HG03060 (cell line): Measurements from ENCODE around the gene LSP1.

Experiments used
- ATAC-seq: cut with Tn5 transposase; IDR thresholded peaks from one replicate; pipeline ENCODE4 v1.9.1; 2021; ENCODE audit warnings: low read depth, moderate number of reproducible peaks; ENCODE audit not compliant: unreplicated experiment

The LSP1 gene

DNA sequence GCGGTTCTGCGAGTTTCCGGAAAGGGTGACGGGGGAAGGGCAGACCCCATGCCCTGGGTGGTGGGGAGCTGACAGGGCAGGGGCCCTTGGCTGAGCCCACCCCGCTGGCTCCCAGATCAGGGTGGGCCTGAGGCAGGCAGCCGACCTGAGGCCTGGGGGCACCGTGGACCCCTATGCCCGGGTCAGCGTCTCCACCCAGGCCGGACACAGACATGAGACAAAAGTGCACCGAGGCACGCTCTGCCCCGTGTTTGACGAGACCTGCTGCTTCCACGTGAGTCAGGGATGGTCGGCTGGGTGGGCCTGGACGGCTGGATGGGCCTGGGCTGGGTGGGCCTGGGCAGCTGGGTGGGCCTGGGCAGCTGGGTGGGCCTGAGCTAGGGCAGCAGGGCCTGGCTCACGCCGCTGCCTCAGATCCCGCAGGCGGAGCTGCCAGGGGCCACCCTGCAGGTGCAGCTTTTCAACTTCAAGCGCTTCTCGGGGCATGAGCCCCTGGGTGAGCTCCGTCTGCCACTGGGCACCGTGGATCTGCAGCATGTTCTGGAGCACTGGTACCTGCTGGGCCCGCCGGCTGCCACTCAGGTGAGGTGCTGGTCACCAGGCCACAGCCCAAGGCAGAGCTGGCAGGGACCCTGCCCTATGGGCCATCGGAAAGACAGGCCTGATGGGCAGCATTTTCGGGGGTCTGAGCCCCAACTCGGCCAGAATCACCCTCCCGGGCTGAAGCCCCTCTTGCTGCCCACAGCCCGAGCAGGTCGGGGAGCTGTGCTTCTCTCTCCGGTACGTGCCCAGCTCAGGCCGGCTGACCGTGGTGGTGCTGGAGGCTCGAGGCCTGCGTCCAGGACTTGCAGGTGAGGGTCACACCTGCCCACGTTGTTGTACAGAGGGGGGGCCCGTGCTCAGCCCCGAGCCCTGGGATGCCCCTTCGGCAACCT lies 16.6 kb upstream of the LSP1 start:
- ATAC-seq: no peak

DNA sequence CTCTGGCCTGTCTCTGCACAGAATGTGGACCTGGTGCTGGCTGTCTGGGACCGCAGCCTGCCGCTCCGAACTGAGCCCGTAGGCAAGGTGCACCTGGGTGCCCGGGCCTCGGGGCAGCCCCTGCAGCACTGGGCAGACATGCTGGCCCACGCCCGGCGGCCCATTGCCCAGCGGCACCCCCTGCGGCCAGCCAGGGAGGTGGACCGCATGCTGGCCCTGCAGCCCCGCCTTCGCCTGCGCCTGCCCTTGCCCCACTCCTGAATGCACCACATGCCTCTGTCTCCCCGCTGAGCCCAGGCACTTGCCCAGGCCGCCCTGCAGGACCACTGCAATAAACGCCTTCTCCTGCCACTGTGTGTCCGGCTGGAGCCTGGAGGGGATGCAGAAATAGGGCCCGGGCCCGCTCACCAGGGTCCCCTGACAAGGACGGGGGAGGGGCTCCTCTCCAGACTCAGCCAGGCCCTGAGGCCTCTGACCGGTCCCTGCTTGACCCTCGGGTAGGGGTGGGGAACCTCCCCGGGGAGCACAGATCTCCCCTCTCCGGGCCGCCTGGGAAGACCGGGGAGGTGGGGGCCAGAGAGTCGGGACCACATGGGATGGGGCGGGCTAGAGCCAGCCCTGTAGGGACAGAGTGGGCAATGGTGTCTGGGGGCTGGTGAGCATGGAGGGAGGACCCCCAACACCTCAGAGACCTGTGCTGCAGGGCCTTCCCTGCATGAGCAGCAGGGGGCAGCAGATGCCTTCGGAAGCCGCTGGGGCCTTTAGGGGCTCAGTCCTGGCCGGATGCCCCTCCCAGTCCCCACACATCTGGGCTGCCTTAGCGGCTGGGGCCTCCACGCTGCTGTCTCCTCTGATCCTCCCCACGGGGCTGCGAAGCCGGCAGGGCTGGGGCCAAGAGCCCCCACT lies 15.5 kb upstream of the LSP1 start:
- no peak for ATAC-seq

DNA sequence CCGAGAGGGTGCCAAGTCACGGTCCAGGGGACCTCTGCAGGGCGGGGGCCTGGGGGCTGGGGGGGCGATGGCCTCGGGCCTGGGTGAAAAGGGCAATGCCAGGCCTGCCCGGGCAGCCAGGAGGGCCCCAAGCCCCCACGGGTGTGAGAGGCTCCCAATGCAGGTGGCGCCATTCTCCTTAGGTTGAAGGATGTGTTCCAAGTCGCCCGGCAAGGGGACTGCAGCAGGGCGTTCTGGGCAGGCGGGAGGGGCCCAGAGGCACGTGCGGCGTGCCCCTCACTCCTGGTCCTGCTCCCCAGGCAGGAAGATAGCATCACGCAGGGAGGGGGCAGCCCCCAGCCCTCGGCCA lies 14.8 kb upstream of the LSP1 start:
- no peak for ATAC-seq

DNA sequence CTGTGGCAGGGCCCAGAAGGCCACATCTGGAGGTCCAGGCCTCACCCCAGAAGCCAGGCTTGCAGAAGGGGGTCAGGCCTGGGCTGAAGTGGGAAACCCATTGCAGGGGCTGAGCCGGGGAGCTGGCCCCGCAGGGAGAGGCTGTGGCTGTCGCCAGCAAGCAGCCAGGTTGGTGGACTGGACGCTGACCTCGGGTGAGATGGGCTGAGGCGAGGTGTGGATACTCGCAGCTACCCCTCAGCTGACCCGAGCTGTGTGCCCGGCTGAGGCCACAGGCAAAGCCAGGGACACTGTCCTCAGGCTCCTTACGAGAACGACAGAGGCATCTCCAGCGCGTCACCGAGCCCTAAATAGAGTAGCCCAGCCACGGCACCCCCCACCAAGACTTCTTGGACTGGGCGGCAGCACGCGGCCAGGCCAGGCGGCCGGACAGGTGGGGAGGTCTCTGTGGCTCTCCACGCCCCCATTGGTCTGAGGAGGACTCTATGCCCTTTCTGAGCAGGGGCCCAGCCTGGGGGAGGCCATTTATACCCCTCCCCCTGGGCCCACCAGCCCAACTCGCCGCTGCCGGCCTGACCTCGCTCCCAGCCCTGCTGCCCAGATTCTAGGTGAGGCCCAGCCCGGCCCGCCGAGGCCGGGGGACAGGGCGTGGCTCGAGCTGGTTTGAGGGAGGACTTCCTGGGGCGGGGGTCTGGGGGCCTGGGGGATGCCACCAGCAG lies 14.3 kb upstream of the LSP1 start, which contains the start of gene TNNI2:
Gene TNNI2 (plus strand): TSS at position 556 of the 719 bp plus-strand sequence. CDS start 716 bp downstream, outside the sequence.
- ATAC-seq: no peak

DNA sequence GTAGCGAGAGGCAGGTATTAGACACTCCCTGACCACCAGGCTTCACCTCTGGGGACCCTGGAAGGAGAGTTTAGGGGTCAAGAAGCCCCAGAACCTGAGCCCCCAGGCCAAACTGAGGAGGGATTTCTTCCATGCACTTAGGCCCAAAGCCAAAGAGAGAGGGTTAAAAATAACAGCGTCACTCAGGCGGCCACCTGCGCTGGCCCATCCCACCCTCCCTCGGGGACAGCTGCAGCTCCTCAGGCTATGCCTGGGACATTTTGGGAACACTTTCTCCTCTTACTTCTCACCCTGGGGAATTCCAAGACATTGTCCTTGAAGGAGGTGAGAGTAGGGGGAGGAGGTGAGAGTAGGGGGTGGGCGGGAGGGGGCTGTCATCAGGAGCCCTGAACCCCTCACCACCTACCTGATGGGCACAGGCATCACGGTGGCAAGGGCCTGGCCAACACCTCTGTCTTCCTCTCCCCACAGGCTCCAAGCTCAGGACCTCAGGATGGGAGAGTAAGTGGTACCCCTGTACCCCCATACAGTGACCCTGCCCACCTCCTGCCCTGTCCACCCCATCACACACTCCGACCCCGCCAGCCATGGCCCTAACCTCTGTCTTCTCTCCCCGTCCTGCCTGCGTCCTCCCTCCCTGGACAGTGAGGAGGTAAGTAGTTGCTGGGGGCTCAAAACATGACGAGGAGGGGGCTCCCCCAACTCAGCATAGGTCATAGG lies 13.5 kb upstream of the LSP1 start:
- no peak for ATAC-seq

DNA sequence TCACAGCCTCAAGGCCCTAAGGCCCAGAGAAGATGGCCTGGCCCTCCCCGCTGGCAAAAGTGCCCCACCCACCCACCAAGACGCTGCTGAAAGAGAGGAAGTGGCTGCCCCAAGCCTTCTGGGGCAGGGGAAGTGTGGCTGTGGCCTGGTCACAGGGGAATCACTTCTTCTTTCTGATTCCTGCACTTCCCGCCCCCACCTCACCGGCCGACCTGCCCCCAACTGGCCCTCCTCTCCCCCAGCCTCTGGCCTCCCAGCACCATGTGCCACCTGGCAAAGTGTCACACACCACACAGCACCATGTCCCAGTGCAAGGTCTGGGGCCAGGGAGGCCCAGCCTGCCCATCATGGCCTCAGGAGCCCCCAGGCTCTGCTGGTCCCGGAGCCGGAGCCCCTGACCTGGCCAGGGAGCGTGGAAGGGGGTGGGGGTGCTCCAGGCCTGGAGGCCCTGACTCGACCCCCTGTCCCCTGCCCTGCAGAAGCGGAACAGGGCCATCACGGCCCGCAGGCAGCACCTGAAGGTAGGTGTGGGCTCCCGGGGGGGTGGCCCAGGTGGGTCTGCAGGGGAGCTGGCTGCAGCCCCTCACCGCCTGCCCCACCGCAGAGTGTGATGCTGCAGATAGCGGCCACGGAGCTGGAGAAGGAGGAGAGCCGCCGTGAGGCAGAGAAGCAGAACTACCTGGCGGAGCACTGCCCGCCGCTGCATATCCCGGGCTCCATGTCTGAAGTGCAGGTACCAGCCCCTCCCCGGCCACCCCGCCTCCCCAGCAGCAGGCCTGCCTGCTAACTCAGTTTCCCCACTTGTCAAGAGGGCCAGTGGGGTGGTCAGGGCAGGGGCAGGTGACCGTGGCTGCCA lies 12.7 kb upstream of the LSP1 start:
- no peak for ATAC-seq

DNA sequence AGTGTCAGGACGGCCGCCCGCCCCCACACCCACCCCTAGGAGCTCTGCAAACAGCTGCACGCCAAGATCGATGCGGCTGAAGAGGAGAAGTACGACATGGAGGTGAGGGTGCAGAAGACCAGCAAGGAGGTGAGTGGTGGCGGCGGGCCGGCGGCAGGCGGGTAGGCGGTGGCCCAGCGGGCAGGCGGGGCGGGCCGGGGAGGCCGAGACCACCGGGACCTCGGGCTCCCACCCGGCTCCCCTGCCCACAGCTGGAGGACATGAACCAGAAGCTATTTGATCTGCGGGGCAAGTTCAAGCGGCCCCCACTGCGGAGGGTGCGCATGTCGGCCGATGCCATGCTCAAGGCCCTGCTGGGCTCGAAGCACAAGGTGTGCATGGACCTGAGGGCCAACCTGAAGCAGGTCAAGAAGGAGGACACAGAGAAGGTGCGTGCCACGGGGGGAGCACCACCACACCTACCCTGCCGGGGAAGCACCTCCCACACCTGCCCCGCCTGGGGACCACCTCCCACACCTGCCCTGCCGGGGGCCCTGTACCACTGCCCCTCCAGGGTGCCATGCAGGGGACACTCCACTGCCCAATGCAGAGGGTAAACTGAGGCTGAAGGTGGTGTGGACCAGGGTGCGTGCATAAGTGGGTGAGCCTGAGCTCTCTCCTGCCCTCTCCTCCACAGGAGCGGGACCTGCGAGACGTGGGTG lies 12.0 kb upstream of the LSP1 start:
- ATAC-seq: no peak

DNA sequence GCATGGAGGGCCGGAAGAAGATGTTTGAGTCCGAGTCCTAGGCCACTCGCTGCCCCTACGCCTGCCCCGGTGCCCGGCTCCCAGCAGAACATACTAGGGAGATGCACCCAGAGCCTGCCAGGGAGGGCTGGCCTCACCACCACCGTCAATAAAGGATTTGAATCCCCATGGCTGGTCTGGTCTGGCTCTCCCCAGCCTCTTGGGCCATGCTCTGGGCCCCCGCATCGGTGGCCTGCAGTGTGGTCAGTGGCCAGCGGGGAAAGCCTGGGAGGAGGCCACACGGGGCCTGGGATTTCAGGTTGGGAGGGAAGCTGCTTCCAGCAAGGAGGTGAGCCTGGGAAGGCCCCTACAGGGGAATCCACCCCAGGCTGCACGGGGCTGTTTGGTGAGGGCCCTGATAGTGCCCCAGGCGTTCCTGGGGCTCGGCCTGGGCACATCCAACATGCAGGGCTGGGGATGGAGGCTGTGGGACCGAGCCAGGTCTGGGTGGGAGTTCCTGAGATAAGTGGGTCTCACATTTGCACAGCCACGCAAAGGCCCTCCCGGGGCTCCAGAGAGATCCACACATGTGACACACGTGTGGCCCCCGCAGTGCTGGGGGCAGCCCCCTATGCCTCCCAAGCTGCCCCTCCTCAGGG lies 11.3 kb upstream of the LSP1 start:
- no peak for ATAC-seq

DNA sequence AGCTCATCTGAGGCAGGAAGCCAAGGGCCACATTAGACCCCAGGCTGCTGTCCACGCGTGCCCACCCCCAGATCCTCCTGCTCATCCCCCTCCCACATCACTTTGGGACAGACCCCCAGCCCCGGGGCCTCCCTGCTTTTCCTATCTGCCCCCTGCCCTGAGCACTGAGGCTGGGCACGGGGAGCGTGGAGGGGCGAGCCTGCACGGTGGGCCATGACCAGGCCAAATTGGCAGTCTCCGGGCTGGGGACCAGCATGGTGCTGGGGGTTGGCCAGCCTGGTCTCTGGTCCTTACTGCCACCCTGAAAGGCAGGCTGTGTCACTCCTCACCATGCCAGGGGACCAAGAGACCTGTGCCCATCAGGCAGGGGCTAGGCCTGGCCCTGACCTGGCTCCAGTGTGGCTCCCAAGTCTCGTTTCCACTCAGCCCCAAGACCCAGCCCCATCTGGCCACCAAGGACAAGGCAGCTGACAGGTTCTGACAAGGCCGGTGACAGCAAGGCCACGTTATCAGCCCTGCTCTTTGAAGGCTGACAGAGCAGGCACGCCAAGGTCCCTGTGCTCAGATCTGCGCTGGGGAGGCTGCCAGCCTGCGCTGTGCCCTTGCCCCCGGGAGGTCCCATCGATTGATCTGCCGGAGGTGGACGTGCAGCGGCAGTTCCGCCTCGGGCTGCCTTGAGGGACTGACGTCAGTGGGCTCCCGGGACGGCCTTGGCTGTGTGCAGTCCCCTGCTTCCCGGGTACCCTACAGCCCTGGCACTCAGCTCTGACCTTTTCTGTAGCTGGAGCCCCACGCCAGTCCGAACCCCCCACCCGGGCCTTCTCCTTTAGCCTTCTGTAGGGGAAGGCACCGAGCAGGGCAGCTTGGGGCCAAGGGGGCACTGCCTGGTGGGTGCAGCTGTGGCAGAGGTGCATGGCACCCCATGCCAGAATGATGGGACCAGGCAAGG lies 10.5 kb upstream of the LSP1 start:
- no peak for ATAC-seq

DNA sequence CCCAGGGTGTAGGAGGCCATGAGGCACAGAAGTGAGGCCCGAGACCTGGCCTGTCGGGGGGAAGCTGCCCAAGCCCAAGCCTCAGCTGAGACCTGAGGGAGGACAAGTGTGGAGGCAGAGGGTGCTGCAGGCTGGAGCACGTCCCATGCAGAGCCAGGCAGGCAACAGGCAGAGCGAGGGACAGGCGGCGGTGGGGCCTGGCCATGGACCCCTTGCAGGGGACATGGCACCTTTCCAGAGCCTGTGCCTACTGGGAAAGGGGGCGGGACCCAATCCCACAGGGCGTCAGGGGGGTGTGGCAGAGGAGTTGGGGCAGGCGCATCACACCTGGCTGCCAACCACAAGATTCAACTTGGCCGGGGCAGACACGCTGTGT lies 9.8 kb upstream of the LSP1 start:
- no peak for ATAC-seq

DNA sequence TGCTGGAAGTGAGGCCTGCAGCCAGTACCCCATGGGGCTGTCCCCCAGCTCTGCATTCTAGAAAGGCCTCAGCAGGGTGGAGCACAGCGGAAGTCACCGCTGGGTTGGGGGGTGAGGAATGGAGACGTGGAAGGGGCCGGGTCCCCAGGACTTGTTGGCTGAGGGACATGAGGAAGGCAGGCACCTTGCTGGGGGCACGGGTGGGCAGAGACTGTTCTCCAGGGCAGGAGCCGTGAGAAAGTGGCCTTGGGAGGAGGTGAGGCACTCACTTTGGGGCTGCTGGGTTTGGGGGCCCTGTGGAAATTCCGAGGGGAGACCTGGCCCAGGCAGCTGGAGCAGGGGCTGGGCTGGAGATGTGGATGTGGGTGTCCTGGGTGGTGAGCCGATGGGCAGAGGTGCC lies 9.1 kb upstream of the LSP1 start:
- ATAC-seq: no peak

DNA sequence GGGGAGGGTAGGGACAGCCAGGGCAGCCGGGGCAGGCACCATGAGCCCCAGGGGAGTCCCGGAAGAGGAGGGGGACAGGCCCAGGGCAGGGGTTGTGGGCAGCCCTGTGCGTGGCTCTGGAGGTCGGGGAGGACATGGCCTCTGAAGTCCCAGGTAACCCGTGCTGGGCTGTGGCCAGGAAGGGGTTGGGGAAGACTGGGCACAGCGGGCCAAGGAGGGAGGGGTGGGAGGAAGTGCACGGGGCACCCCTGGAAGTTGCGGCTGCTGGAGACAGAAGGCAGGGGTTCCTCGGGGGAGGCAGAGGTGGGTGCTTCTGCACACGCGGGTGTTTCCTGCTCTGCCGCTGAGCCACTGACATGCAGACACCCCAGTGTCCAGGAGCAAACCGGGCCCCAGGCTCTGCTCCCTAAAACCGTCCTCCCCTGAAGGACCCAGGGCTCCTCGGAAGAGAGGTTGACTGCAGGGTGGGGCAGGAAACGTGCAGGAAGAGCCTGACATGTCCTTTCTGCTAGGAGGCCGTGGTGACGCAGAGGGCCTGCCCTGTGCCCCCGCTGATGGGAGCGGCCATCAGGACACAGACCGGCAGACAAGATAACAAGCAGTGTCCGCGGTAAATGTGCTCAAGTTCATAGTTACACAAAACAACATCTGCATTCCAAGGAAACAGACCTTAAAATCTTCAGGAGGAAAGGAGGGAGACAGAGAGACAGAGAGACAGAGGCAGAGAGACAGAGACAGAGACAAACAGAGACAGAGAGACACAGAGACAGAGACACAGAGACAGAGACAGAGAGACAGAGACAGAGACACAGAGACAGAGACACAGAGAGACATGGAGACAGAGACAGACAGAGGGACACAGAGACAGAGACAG lies 8.4 kb upstream of the LSP1 start:
- ATAC-seq: no peak

DNA sequence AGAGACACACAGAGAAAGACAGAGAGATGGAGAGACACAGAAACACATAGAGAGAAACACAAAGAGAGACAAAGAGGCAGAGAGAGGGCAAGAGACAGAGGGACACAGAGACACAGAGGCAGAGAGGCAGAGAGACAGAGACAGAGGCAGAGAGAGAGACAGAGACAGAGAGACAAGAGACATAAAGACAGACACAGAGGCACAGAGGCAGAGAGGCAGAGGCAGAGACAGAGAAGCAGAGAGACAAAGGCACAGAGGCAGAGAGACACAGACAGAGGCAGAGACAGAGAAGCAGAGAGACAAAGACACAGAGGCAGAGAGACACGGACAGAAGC lies 7.8 kb upstream of the LSP1 start:
- no peak for ATAC-seq

DNA sequence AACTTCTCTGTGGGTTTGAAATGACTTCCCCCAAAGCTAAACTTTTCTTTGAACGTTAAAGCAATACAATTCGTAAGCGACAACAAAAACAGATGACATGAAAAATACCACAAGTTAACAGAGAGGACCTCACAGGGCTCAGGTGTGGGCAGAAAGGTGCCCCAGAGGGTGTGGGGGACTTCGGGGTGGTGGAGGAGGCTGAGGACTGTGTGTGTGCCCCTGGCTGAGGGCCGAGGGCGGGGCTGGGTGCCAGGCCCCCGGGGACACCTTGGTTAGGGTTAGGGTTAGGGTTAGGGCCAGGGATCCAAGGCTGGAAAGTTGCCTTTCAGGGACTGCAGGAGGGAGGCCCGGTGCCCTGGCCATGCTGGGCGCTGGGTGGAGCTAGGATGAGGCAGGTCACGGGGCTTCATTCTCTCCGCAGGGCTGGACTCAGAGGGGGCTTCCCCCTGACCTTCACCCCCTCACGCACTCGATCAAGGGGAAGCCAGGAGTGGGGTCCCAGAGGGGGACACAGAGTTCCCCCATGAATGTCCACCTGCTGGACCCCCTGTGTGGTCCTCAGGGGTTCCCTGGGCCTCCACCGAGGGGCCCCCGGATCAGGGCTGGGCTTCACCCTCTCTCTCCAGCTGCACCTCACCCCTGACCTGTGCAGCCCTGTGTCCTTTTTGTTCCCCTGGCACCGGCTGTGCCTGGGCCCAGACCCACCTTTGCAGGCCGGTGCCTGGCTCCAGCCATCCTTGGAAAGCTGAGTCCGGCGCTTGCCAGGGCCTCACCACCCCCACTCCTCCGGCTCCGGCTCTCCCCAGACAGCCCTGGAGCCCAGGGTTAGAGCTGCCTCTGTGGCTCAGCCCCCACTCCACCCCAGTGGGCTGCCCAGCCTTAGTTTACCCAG lies 7.1 kb upstream of the LSP1 start:
- ATAC-seq: no peak

DNA sequence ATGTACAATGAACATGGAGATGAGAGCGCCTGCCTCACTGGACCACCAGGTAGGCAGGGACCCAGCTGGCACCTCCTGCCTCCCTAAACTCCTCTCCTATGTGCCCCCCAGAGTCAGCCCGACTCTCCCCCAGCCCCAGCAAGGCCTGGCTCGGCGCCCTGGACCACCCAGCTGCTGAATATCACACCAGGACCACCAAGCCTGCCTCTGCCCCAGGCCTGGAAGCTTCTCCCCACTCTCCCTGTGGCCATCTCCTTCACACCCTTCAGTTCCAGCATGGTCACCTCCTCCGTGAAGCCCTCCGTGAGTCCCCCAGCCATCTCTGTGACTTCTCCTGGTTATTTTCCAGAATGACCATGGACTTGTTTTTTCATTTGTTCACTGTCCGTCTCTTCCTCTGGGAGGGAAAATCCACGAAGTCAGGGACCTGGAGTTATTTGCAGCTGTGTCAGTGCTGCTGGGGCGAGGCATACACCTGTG lies 6.4 kb upstream of the LSP1 start:
- no peak for ATAC-seq
